Frontal cortex (tissue), 4 donors: ENCODE results near the gene TBC1D14. TPM values are rescaled to one million over a fixed set of nuclear protein-coding genes. Genes with fewer than 3 reads are reported as not detected.
"Not testable (repeated sequence)": the region's sequence is repeated elsewhere in the genome, so short reads cannot be mapped to it uniquely, and the experiment has no call there.

Experiments used
- DNase-seq, 2 donors: peaks; one replicate each; pipeline ENCODE4 v3.0.0; 2012; ENCODE audit warnings: low spot score in 2 of 2
- FAIRE-seq: peaks from 2 replicates; lab custom pipeline; 2012; peaks lifted over from hg19 to GRCh38; lab: Jason Lieb, UNC
- total RNA-seq: library from RNA; depleted of rRNA; stranded (reverse); fragments of >200 nt; gene quantifications from one replicate; pipeline ENCODE4 v1.2.3, GENCODE V29; 2014
- donor health status: control.
- donor health status: control.
- donor health status: control.

TBC1D14 gene
- total RNA-seq, 1 donor from 2014 or later, result 207 TPM

DNA sequence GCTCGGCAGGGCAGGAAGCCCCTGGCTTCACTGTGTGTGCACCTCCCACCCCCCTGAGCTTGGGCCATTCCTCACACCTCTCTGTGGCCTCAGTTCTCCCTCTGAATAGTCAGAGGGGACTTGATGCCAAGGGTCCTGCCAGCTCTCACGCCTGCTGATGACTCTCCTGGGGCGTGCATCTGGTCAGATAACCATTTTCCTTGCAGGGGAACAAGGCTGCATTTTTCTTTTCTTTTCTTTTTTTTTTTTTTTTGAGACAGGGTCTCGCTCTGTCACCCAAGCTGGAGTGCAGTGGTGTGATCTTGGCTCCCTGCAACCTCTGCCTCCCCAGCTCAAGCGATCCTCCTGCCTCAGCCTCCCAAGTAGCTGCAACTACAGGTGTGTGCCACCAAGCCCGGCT, 3.1 kb upstream of the TBC1D14 start:
- DNase-seq, FAIRE-seq: not testable (repeated sequence)

DNA sequence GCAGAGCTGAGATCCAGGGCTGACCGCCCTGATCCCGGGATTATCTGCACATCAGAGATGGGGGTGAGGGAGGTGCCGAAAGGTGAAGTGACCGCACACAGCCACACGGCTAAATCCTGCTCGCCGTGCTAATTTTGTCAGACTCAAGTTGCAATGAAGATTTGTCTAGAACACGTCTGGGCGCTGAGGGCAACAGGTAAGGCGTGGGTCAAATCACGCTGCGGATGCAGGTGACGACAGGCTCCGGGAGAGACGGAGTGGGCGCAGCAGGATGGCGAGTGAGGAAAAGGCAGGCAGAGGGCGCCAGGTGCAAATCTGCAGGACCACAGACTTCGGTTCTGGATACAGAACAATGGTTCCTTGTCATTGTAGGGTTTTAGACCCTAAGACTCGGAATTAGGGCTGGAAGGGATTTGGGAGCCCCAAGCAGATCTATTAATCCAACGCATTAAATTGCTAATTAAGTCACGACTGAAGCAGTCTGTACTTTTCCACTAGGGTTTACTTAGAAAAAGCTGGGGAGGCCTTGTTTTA, 1.9 kb upstream of the TBC1D14 start:
- no peak for FAIRE-seq

DNA sequence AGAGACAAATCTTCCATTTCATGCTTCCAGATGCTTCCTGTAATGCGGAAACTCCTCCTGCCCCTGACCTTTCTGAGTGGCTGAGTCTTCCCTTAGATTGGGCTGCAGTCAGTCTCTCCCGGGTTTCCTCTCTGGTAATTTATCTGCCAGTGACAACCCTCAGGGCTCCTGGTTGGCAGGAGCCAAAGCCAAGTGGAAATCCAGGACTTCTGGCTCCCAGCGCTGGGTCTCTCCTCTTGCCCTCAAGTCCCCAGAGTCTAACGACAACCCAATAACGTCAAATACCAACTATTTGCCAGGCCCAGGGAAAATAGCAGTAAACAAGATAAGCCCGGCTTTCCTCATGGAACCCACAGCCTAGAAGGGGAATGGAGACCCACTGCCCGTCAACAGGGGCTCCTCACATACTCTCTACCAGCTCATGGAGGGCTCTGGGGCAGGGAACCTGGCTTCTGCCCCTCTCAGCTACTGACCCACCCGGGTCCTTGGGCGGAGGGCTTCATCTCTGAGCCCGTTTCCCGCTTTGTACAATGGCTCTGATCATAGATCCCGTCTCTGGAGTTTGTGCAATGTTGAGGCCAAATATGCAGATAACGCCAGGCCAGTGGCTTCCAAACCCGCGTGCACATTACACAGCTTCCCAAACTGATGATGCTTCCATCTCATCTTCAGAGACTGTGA, 1.1 kb upstream of the TBC1D14 start:
- no peak for FAIRE-seq
- DNase-seq, result no peak

More for the DNA sequence above, 1.9 kb upstream of the TBC1D14 start:
- peak in 1 of 2 donors; percentile 57 for DNase-seq

- FAIRE-seq (no peak), DNase-seq (no peak)
These were observed 329 bp downstream of the TBC1D14 start for GRCh38 chr4:6909970-6910339.

DNA sequence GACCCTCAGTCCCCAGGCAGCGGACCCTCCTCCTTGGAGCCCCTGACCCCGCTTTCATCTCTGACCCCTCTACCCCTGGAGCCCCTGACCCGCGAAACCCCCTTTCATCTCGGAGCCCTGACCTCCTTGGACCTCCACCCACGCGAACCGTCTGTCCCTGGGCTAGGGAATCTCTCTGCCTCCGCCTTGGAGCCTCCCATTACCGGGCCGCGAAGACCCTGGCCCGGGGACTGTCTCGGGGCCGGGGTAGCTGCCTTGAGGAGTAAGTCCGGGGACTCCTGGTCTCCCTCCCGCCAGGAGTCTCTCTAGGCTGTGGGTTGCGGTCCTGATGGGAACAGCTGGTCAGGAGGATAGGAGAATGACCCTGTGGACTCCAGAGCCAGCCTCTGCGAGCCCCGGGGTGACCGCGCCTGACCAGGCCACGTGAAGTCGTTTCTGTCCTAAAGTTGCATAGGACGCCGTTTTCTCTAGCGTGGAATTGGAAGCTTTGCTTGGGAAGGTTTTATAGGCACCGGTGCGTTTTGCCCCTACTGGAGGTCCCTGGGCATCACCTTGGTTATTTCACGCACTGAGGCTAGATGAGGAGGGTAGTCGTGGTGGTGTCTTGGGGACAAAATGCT, 824 bp downstream of the TBC1D14 start:
- DNase-seq (no peak), FAIRE-seq (no peak)

DNA sequence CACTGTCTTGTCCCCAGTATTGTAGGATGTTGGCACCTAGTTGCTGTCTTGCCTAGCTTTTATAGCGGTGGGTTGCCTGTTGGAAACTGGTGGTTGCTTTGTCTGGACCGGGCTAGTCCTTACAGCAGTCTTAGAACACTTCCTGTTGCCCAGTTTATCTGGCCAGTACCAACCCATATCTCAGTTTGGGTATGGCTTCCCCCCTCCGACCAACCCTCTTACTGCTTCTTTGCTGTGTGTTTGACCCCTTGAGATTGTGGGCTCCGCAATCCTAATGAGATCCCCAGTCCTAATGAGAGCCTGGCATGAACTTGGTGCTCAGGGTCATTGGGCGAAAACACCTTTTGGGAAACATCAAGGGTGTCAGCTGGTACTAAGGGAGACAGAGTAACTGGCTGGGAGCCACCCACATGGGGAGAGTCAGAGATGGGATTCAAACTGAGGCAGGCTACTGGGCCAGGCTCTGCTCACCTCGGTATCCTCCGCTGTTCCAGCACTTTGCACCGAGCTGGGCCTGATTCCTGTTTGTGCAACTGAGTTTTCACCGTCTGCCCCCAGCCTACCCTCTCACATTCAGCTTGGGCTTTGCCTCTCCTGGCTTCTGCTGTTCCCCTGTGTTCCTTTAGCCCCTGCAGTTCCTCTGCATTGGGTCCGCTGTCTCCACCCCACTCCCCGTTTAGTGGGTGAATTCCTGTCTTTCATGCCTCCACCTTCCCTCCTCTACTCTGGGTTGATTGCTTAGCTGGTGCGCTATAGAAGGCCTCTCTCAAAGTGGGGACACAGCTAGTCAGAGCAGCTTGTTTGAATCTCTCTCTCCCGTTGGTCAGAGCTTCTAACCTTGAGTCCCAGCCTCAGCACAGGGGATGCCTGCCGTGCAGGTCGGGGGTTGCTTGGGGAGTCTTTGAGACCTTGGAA, 1.6 kb downstream of the TBC1D14 start:
- FAIRE-seq (no peak), DNase-seq (no peak)

DNA sequence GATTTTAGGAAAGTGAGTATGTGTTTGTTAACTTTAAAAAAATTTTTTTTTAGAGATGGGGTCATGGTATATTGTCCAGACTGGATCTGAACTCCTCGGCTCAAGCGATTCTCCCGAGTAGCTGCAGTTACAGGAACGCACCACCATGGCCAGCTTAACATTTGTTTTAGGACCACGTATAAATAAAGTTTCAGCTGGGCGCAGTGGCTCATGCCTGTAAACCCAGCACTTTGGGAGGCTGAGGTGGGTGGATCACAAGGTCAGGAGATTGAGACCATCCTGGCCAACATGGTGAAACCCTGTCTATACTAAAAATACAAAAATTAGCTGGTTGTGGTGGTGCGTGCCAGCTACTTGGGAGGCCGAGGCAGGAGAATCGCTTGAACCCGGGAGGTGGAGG, 2.3 kb downstream of the TBC1D14 start:
- DNase-seq, FAIRE-seq: not testable (repeated sequence)

- no peak for FAIRE-seq
- DNase-seq, result no peak
These were observed 2.8 kb downstream of the TBC1D14 start for GRCh38 chr4:6912441-6912840.

- FAIRE-seq, result no peak
- DNase-seq, result no peak
These were observed 3.8 kb downstream of the TBC1D14 start for GRCh38 chr4:6913350-6913905.

GRCh38 chr4:6914448-6914847, 4.8 kb downstream of the TBC1D14 start:
- FAIRE-seq (no peak), DNase-seq (no peak)

GRCh38 chr4:6915041-6916005, 5.7 kb downstream of the TBC1D14 start:
- FAIRE-seq, result no peak
- no peak for DNase-seq

GRCh38 chr4:6916069-6916586, 6.5 kb downstream of the TBC1D14 start:
- DNase-seq, result no peak
- FAIRE-seq, result no peak

- DNase-seq (no peak), FAIRE-seq (no peak)
These were observed 7.2 kb downstream of the TBC1D14 start for GRCh38 chr4:6916587-6917460.

- DNase-seq (no peak), FAIRE-seq (no peak)
These were observed 8.0 kb downstream of the TBC1D14 start for GRCh38 chr4:6917461-6918271.

GRCh38 chr4:6918338-6918737, 8.7 kb downstream of the TBC1D14 start:
- DNase-seq, result no peak
- no peak for FAIRE-seq

DNA sequence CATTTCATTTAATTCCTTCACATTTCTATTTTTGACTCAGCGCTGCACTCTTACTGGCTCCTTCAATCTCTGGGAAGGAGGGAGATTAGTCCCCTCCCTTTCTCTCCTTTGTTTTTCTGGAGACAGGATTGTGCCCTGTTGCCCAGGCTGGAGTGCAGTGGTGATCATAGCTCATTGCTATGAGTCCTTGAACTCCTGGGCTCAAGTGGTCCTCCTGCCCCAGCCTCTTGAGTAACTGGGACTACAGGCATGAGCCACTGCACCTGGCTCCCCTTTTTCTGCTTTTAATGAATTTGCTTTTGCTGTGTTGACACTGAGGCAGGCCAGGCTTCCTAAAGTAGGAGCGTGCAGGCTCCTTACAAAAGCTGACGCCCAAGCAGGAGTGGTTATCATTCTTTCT, 10.5 kb downstream of the TBC1D14 start:
- DNase-seq, result no peak
- FAIRE-seq, result no peak

DNA sequence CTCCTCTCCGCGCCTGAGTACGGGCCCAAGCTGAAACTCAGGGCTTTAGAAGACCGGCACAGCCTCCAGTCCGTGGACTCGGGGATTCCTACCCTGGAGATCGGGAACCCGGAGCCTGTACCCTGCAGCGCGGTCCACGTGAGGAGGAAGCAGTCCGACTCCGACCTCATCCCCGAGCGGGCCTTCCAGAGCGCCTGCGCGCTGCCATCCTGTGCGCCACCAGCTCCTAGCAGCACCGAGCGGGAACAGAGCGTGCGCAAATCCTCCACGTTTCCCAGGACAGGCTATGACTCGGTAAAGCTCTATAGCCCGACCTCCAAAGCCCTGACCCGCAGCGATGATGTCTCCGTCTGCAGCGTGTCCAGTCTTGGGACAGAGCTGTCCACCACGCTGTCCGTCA, 13.9 kb downstream of the TBC1D14 start:
- FAIRE-seq (no peak), DNase-seq (no peak)
